HEK293 (cell line): ENCODE data around the gene SAE1.
A peak's percentile ranks its signal among the peaks of the same experiment; 100 is the strongest.

Experiments used
- CTCF ChIA-PET: fragments of 350-600 bp; formaldehyde crosslinking; extraction: SDS; loops from one replicate; lab custom pipeline; 2021; ENCODE audit warnings: antibody characterized with exemption; lab: Yijun Ruan, JAX
- POLR2A ChIA-PET: fragments of 300-600 bp; formaldehyde crosslinking; extraction: SDS; loops from one replicate; lab custom pipeline; 2020; ENCODE audit warnings: antibody characterized with exemption, inconsistent platforms; lab: Yijun Ruan, JAX
- H3K27ac ChIP-seq: fragments of 200-500 bp; sonication (Bioruptor generic); 2 replicates; pipeline ENCODE4 v1.5.1; 2014; ENCODE audit warnings: low read depth, low read length, control low read depth, inconsistent platforms; ENCODE audit errors: extremely low read depth
- H3K36me3 ChIP-seq, 2 experiments: fragments of 200-500 bp in 1 of 2; sonication (Bioruptor generic) in 1 of 2; 1 replicate in 1 of 2; 2 replicates in 1 of 2; pipeline ENCODE4 v1.5.1; 2014 to 2017; ENCODE audit warnings: inconsistent platforms in 2 of 2, low read length in 2 of 2; ENCODE audit not compliant: control insufficient read depth in 2 of 2, insufficient read depth in 1 of 2
- H3K4me1 ChIP-seq: fragments of 200-500 bp; sonication (Bioruptor generic); 2 replicates; pipeline ENCODE4 v1.5.1; 2014; ENCODE audit warnings: mild to moderate bottlenecking, low read length, inconsistent platforms; ENCODE audit not compliant: control insufficient read depth, insufficient read depth
- H3K4me3 ChIP-seq: 2 replicates; pipeline ENCODE4 v1.5.1; 2011; ENCODE audit warnings: low read depth, mild to moderate bottlenecking, control low read depth, low read length, moderate library complexity
- H3K9me3 ChIP-seq: fragments of 200-500 bp; sonication (Bioruptor generic); 2 replicates; pipeline ENCODE4 v1.5.1; 2014; ENCODE audit warnings: low read depth, low read length, inconsistent platforms; ENCODE audit not compliant: control insufficient read depth, insufficient read depth
- BCL11B ChIP-seq: fragments of 450-650 bp; formaldehyde crosslinking; IDR thresholded peaks from 2 replicates; pipeline ENCODE4 v1.5.1; 2016; ENCODE audit warnings: low read depth, missing biosample characterization, missing genetic modification characterization
- PRDM10 ChIP-seq: fragments of 450-650 bp; formaldehyde crosslinking; IDR thresholded peaks from 2 replicates; pipeline ENCODE4 v1.5.1; 2016; ENCODE audit warnings: missing biosample characterization, missing genetic modification characterization
- ZBTB17 ChIP-seq: fragments of 450-650 bp; formaldehyde crosslinking; IDR thresholded peaks from 2 replicates; pipeline ENCODE4 v1.5.1; 2016; ENCODE audit warnings: missing biosample characterization, missing genetic modification characterization
- ZBTB44 ChIP-seq: fragments of 450-650 bp; IDR thresholded peaks from 2 replicates; pipeline ENCODE4 v1.5.1; 2018; ENCODE audit warnings: missing biosample characterization, mild to moderate bottlenecking, missing genetic modification characterization
- ZFHX2 ChIP-seq: fragments of 450-650 bp; formaldehyde crosslinking; conservative IDR thresholded peaks from 2 replicates; pipeline ENCODE4 v1.5.1; 2016; ENCODE audit warnings: missing biosample characterization, missing genetic modification characterization
- ZIC2 ChIP-seq: fragments of 450-650 bp; formaldehyde crosslinking; IDR thresholded peaks from 2 replicates; pipeline ENCODE4 v1.5.1; 2016; ENCODE audit warnings: missing biosample characterization, missing genetic modification characterization
- ZNF10 ChIP-seq: fragments of 450-650 bp; formaldehyde crosslinking; IDR thresholded peaks from 2 replicates; pipeline ENCODE4 v1.5.1; 2017; ENCODE audit warnings: missing biosample characterization, missing genetic modification characterization
- ZNF112 ChIP-seq: fragments of 450-650 bp; formaldehyde crosslinking; IDR thresholded peaks from 2 replicates; pipeline ENCODE4 v1.5.0; 2017; ENCODE audit warnings: missing biosample characterization, missing genetic modification characterization
- ZNF121 ChIP-seq: fragments of 450-650 bp; formaldehyde crosslinking; IDR thresholded peaks from 2 replicates; pipeline ENCODE4 v1.5.1; 2016; ENCODE audit warnings: missing biosample characterization, missing genetic modification characterization
- ZNF211 ChIP-seq: fragments of 450-650 bp; formaldehyde crosslinking; IDR thresholded peaks from 2 replicates; pipeline ENCODE4 v1.5.1; 2016; ENCODE audit warnings: low read depth, missing biosample characterization, missing genetic modification characterization
- ZNF274 ChIP-seq, 2 experiments: fragments of 200-500 bp in 1 of 2; fragments of 450-650 bp in 1 of 2; sonication (Bioruptor generic) in 1 of 2; formaldehyde crosslinking in 1 of 2; IDR thresholded peaks; 2 replicates each; pipeline versions ENCODE4 v1.5.1 to v1.6.1; 2014 to 2016; ENCODE audit warnings: borderline replicate concordance in 1 of 2, inconsistent platforms in 1 of 2, low read length in 1 of 2, missing biosample characterization in 1 of 2, missing genetic modification characterization in 1 of 2
- ZNF335 ChIP-seq: fragments of 450-650 bp; formaldehyde crosslinking; conservative IDR thresholded peaks from 2 replicates; pipeline ENCODE4 v1.5.1; 2016; ENCODE audit warnings: missing biosample characterization, missing genetic modification characterization
- ZNF354C ChIP-seq: fragments of 450-650 bp; formaldehyde crosslinking; IDR thresholded peaks from 2 replicates; pipeline ENCODE4 v1.5.1; 2016; ENCODE audit warnings: missing biosample characterization, missing genetic modification characterization, low read depth, borderline replicate concordance
- ZNF362 ChIP-seq: fragments of 450-650 bp; formaldehyde crosslinking; IDR thresholded peaks from 2 replicates; pipeline ENCODE4 v1.5.1; 2016; ENCODE audit warnings: missing biosample characterization, missing genetic modification characterization
- ZNF549 ChIP-seq: fragments of 450-650 bp; IDR thresholded peaks from 2 replicates; pipeline ENCODE4 v1.5.1; 2018; ENCODE audit warnings: missing biosample characterization, missing genetic modification characterization, mild to moderate bottlenecking, inconsistent platforms, moderate library complexity
- ZNF561 ChIP-seq: fragments of 450-650 bp; IDR thresholded peaks from 2 replicates; pipeline ENCODE4 v1.5.1; 2018; ENCODE audit warnings: missing biosample characterization, missing genetic modification characterization, borderline replicate concordance
- ZNF600 ChIP-seq: fragments of 450-650 bp; formaldehyde crosslinking; IDR thresholded peaks from 2 replicates; pipeline ENCODE4 v1.5.1; 2016; ENCODE audit warnings: missing biosample characterization, missing genetic modification characterization
- ZNF623 ChIP-seq: fragments of 450-650 bp; formaldehyde crosslinking; IDR thresholded peaks from 2 replicates; pipeline ENCODE4 v1.5.1; 2016; ENCODE audit warnings: missing biosample characterization, missing genetic modification characterization
- ZNF660 ChIP-seq: fragments of 450-650 bp; IDR thresholded peaks from 2 replicates; pipeline ENCODE4 v1.5.1; 2018; ENCODE audit warnings: missing biosample characterization, mild to moderate bottlenecking, missing genetic modification characterization
- ZNF776 ChIP-seq: fragments of 450-650 bp; formaldehyde crosslinking; IDR thresholded peaks from 2 replicates; pipeline ENCODE4 v1.5.0; 2017; ENCODE audit warnings: missing biosample characterization, missing genetic modification characterization, borderline replicate concordance
- ZSCAN23 ChIP-seq: fragments of 450-650 bp; formaldehyde crosslinking; IDR thresholded peaks from 2 replicates; pipeline ENCODE4 v1.5.1; 2016; ENCODE audit warnings: missing biosample characterization, missing genetic modification characterization
- ZXDB ChIP-seq: fragments of 450-650 bp; formaldehyde crosslinking; IDR thresholded peaks from 2 replicates; pipeline ENCODE4 v1.5.1; 2016; ENCODE audit warnings: missing biosample characterization, missing genetic modification characterization

Gene SAE1

GRCh38 chr19:47221080-47221841 lies 90.6 kb downstream of the SAE1 start:
- H3K4me3 ChIP-seq = no peak overlapping the region
- TF ChIP-seq ZNF10 (tag by site-specific recombination) (peak; percentile 41; the same call in 1 of the 2 replicates), ZNF121 (tag by site-specific recombination) (no peak), ZXDB (no peak), ZNF335 (tag by site-specific recombination) (no peak), ZFHX2 (tag by site-specific recombination) (0 out of 2 replicates have a peak, but pooled peaks have one; percentile 20), ZNF362 (tag by site-specific recombination) (no peak), ZNF600 (tag by site-specific recombination) (no peak), ZNF660 (tag by site-specific recombination) (no peak)

GRCh38 chr19:47221890-47222289 lies 91.3 kb downstream of the SAE1 start:
- ChIA-PET CTCF (interaction anchor here (0.7 to 6.7 kb wide), 2 partner anchors 11 to 22 kb away, joined by 4 to 56 read pairs; no protein-coding TSS in a partner anchor), POLR2A (interaction anchor here (1.0 kb wide), 1 partner anchor 23 kb away, joined by 3 read pairs; no protein-coding TSS in a partner anchor)
- Histone ChIP-seq H3K27ac (no peak overlapping the region), H3K36me3 (peaks cover 14 to 31% of the 10 kb centered on the region in 2 experiments; a peak in 2 of 3 replicates), H3K4me1 (peaks cover 7% of the 10 kb centered on the region), H3K9me3 (no peaks in the 10 kb centered on the region), H3K4me3 (no peak overlapping the region)
- TF ChIP-seq ZNF561 = no peak
- no peak for TF ChIP-seq ZBTB44
- TF ChIP-seq ZNF112 (tag by site-specific recombination) = no peak
- no peak for TF ChIP-seq ZNF274 (IDR thresholded peaks at IDR 0.05; ENCODE audit: low read length)
- no peak for TF ChIP-seq ZNF274 (tag by site-specific recombination; IDR thresholded peaks at IDR 0.05; ENCODE audit: borderline replicate concordance)
- no peak for TF ChIP-seq ZNF211
- no peak for TF ChIP-seq ZBTB17 (tag by site-specific recombination)

More at GRCh38 chr19:47221080-47221841, 90.6 kb downstream of the SAE1 start:
- CTCF ChIA-PET = interaction anchor here (0.7 to 6.7 kb wide), 3 partner anchors 10 to 23 kb away, joined by 4 to 56 read pairs (median 12); no protein-coding TSS in a partner anchor
- no peak overlapping the region for H3K27ac ChIP-seq
- H3K4me1 ChIP-seq = peaks cover 3% of the 10 kb centered on the region
- H3K9me3 ChIP-seq = no peaks in the 10 kb centered on the region
- POLR2A ChIA-PET = interaction anchor here (1.0 kb wide), 1 partner anchor 23 kb away, joined by 3 read pairs; no protein-coding TSS in a partner anchor
- peaks cover 14 to 31% of the 10 kb centered on the region in 2 experiments; a peak in 2 of 3 replicates for H3K36me3 ChIP-seq

- Histone ChIP-seq H3K4me1 (peaks cover 26% of the 10 kb centered on the region), H3K4me3 (peak overlapping the region; percentile 91), H3K27ac (peak overlapping the region; percentile 92), H3K36me3 (peaks cover 14 to 23% of the 10 kb centered on the region in 2 experiments; a peak in 2 of 3 replicates), H3K9me3 (no peaks in the 10 kb centered on the region)
- CTCF ChIA-PET = interaction anchor here (0.6 to 7.6 kb wide), 10 partner anchors 9 to 106 kb away, joined by 3 to 86 read pairs (median 4); no protein-coding TSS in a partner anchor
- POLR2A ChIA-PET = interaction anchor here (0.5 to 6.8 kb wide), 30 partner anchors 8 to 1087 kb away, joined by 3 to 112 read pairs (median 5); partner anchors contain the start of genes CCDC9, DHX34, INAFM1 and NPAS1
- TF ChIP-seq ZSCAN23 (no peak), PRDM10 (no peak), BCL11B (tag by site-specific recombination) (no peak), ZFHX2 (tag by site-specific recombination) (no peak), ZNF211 (no peak), ZNF776 (no peak), ZIC2 (tag by site-specific recombination) (no peak), ZNF549 (tag by site-specific recombination) (no peak), ZNF354C (tag by site-specific recombination) (no peak), ZNF623 (no peak)
These were observed 95.3 kb downstream of the SAE1 start for GRCh38 chr19:47225746-47226425.
